Body of pancreas (tissue), 4 donors: Measurements from ENCODE around the gene TRPM2. TPM values are rescaled to one million over a fixed set of nuclear protein-coding genes. Genes with fewer than 3 reads are reported as not detected.

Experiments used
- ATAC-seq: fragments of 150-250 bp; one replicate; pipeline ENCODE4 v1.9.1; 2016
- DNase-seq, 4 donors: peaks; one replicate each; pipeline ENCODE4 v3.0.0-alpha.2; 2019
- H3K27ac ChIP-seq, 4 donors: fragments of 200-600 bp; sonication (generic); 1 replicate in 3 of 4; 2 replicates in 1 of 4; pipeline versions ENCODE4 v1.5.1 to v1.6.1; 2016 to 2019; ENCODE audit warnings: mild to moderate bottlenecking in 1 of 4, mixed read lengths in 1 of 4, moderate library complexity in 1 of 4
- H3K27me3 ChIP-seq, 2 donors: fragments of 200-600 bp; sonication (generic); one replicate each; pipeline ENCODE4 v1.6.0; 2016; ENCODE audit warnings: mild to moderate bottlenecking in 1 of 2
- H3K36me3 ChIP-seq, 2 donors: fragments of 200-600 bp; sonication (generic); replicated peaks in 1 of 2; 2 replicates each; pipeline ENCODE4 v1.5.1; 2016; ENCODE audit warnings: low read depth in 2 of 2; ENCODE audit not compliant: insufficient read depth in 1 of 2
- H3K4me1 ChIP-seq: fragments of 200-600 bp; sonication (generic); one replicate; pipeline ENCODE4 v1.6.0; 2016
- H3K4me3 ChIP-seq, 2 donors: fragments of 200-600 bp; sonication (generic); 1 replicate in 1 of 2; 2 replicates in 1 of 2; pipeline ENCODE4 v1.5.1; 2016 to 2019
- H3K9me3 ChIP-seq, 3 donors: fragments of 200-600 bp; sonication (generic); 1 replicate in 2 of 3; 2 replicates in 1 of 3; pipeline ENCODE4 v1.5.1; 2016
- CTCF ChIP-seq, 7 experiments: fragments of 450-650 bp in 4 of 7; fragments of 200-600 bp in 3 of 7; sonication (generic) in 3 of 7; IDR thresholded peaks; one replicate each; pipeline ENCODE4 v1.5.1; 2016 to 2019; ENCODE audit warnings: antibody characterized with exemption in 7 of 7
- POLR2A ChIP-seq, 3 donors: fragments of 450-650 bp; IDR thresholded peaks; one replicate each; pipeline ENCODE4 v1.6.1; 2016; ENCODE audit warnings: antibody characterized with exemption in 3 of 3, mild to moderate bottlenecking in 2 of 3
- whole genome bisulfite sequencing, 2 donors: methylation state at CpG; one replicate each; pipeline ENCODE4 v1.1.5; 2017; 5-methylcytosine and 5-hydroxymethylcytosine counted together
- intact Hi-C: fragments of 100-400 bp; cut with DNase I; formaldehyde crosslinking; loops from one replicate; pipeline ENCODE4 v1.15.1; 2023
- total RNA-seq, 2 donors: library from RNA; depleted of rRNA; stranded (reverse); fragments of >200 nt; gene quantifications; one replicate each; pipeline ENCODE4 v1.1.0, GENCODE V29; 2016

Gene TRPM2
- total RNA-seq, 2 donors from 2014 or later: 2.1 to 2.3 TPM

GRCh38 chr21:44425307-44425894, 72.0 kb downstream of the TRPM2 start:
- no peaks in the 10 kb centered on the region for H3K27me3 ChIP-seq
- intact Hi-C loops: no loop called here
- DNase-seq: peak in 1 of 4 donors; percentile 10
- no peaks in the 10 kb centered on the region for H3K36me3 ChIP-seq
- H3K4me3 ChIP-seq: no peak overlapping the region
- H3K9me3 ChIP-seq: no peaks in the 10 kb centered on the region
- H3K27ac ChIP-seq: no peak overlapping the region
- no peaks in the 10 kb centered on the region for H3K4me1 ChIP-seq
- WGBS, 2 donors: 67 to 71% methylated on average over 7 to 40 of the region's 40 CpGs
- TF ChIP-seq CTCF (IDR thresholded peaks at IDR 0.05) (no peak), POLR2A (IDR thresholded peaks at IDR 0.05) (no peak)
- ATAC-seq: no peak

DNA sequence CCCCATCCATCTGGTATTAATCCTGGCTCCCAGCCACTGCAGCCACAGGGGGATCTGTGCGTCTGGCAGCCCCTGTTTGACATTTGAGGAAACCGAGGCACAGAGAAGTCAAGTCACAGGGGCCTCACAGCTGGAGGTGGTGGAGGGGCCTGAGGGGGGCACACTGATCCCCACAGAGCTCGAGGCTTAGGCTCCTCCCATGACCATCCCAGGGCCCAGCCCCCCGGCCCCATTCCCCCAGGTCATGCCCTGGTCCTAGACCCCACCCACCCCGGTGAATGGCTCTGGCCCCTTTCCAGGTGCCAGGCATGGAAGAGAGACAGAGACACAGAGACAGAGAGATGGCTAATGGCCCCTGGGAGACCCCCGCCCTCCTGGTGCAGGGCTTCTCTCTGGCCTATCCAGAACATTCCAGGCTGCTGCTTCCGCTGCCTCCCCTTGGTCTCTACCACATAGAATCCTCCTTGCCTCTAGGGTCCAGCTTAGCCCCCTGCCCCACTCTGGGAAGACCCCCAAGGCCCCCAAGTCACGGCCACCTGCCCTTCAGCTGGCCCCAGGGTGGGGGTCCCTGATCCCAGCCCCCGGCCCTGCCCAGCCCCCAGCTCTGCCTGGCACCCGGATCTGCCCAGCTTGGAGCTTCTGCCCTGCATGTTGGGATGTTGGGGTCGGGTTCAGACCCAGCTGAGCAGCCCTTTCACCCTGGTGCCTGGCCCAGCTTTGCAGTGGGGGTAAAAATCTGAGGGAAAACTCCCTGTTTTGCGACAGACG, 72.7 kb downstream of the TRPM2 start:
- H3K4me3 ChIP-seq: no peak overlapping the region
- no peak overlapping the region for H3K27ac ChIP-seq
- WGBS, 2 donors: 64 to 77% methylated on average over 5 to 13 of the region's 13 CpGs
- intact Hi-C loops: no loop called here
- TF ChIP-seq CTCF (IDR thresholded peaks at IDR 0.05): no peak
- TF ChIP-seq POLR2A (IDR thresholded peaks at IDR 0.05): no peak
- H3K9me3 ChIP-seq: no peaks in the 10 kb centered on the region
- H3K27me3 ChIP-seq: no peaks in the 10 kb centered on the region
- no peaks in the 10 kb centered on the region for H3K36me3 ChIP-seq
- H3K4me1 ChIP-seq: no peaks in the 10 kb centered on the region
- DNase-seq (no peak), ATAC-seq (no peak)

GRCh38 chr21:44426663-44427191, 73.3 kb downstream of the TRPM2 start:
- H3K4me1 ChIP-seq: no peaks in the 10 kb centered on the region
- peak in 1 of 4 donors; percentile 9 for DNase-seq
- intact Hi-C loops: no loop called here
- H3K36me3 ChIP-seq: no peaks in the 10 kb centered on the region
- H3K4me3 ChIP-seq: no peak overlapping the region
- no peak overlapping the region for H3K27ac ChIP-seq
- H3K27me3 ChIP-seq: no peaks in the 10 kb centered on the region
- H3K9me3 ChIP-seq: no peaks in the 10 kb centered on the region
- TF ChIP-seq CTCF (IDR thresholded peaks at IDR 0.05) (no peak), POLR2A (IDR thresholded peaks at IDR 0.05) (no peak)
- WGBS, 2 donors: 69% methylated on average over 11 to 18 of the region's 21 CpGs
- no peak for ATAC-seq

GRCh38 chr21:44427241-44428120, 74.1 kb downstream of the TRPM2 start:
- intact Hi-C loops: no loop called here
- H3K4me1 ChIP-seq: no peaks in the 10 kb centered on the region
- H3K27me3 ChIP-seq: no peaks in the 10 kb centered on the region
- no peak overlapping the region for H3K4me3 ChIP-seq
- WGBS, 2 donors: 75 to 77% methylated on average over 27 to 28 of the region's 28 CpGs
- DNase-seq: peak in 2 of 4 donors; percentile 11 to 28
- H3K36me3 ChIP-seq: no peaks in the 10 kb centered on the region
- TF ChIP-seq CTCF (IDR thresholded peaks at IDR 0.05): no peak
- TF ChIP-seq POLR2A (IDR thresholded peaks at IDR 0.05): no peak
- no peaks in the 10 kb centered on the region for H3K9me3 ChIP-seq
- no peak overlapping the region for H3K27ac ChIP-seq
- no peak for ATAC-seq
